CD14-positive monocyte (primary cell): ENCODE results near the gene BDH1. TPM values are rescaled to one million over a fixed set of nuclear protein-coding genes. Genes with fewer than 3 reads are reported as not detected.

ENCODE experiments used
- DNase-seq, 3 donors: peaks; one replicate each; pipeline ENCODE4 v3.0.0-alpha.2; 2011 to 2022
- H2AFZ ChIP-seq: 2 replicates; pipeline ENCODE4 v1.6.0; 2012; ENCODE audit warnings: mild to moderate bottlenecking, low read depth, low read length, inconsistent platforms; ENCODE audit not compliant: insufficient read depth, poor library complexity, severe bottlenecking
- H3K27ac ChIP-seq, 2 donors: 1 replicate in 1 of 2; 2 replicates in 1 of 2; pipeline ENCODE4 v1.5.1; 2012 to 2013; ENCODE audit warnings: low read length in 2 of 2, control low read depth in 1 of 2, inconsistent platforms in 1 of 2, low read depth in 1 of 2, mild to moderate bottlenecking in 1 of 2
- H3K27me3 ChIP-seq, 2 donors: one replicate each; pipeline versions ENCODE4 v1.6.0 to v1.6.1; 2011 to 2013; ENCODE audit warnings: low read length in 2 of 2; ENCODE audit not compliant: control insufficient read depth in 2 of 2, insufficient read depth in 2 of 2
- H3K36me3 ChIP-seq, 2 donors: replicated peaks in 1 of 2; 1 replicate in 1 of 2; 2 replicates in 1 of 2; pipeline versions ENCODE4 v1.5.1 to v1.6.1; 2012 to 2013; ENCODE audit warnings: low read length in 2 of 2, control low read depth in 1 of 2, inconsistent platforms in 1 of 2, mild to moderate bottlenecking in 1 of 2; ENCODE audit not compliant: insufficient read depth in 2 of 2, control insufficient read depth in 1 of 2
- H3K4me1 ChIP-seq, 2 donors: 1 replicate in 1 of 2; 2 replicates in 1 of 2; pipeline versions ENCODE4 v1.5.1 to v1.6.1; 2012 to 2013; ENCODE audit warnings: low read length in 2 of 2, control low read depth in 1 of 2, inconsistent platforms in 1 of 2, mild to moderate bottlenecking in 1 of 2, moderate library complexity in 1 of 2; ENCODE audit not compliant: insufficient read depth in 2 of 2, control insufficient read depth in 1 of 2
- H3K4me2 ChIP-seq: replicated peaks from 2 replicates; pipeline ENCODE3; 2012; ENCODE audit warnings: low read length, moderate library complexity, mild to moderate bottlenecking; ENCODE audit not compliant: poor library complexity, severe bottlenecking; ENCODE audit errors: extremely low read depth
- H3K4me3 ChIP-seq, 3 experiments: fragments of 200-600 bp in 1 of 3; sonication (generic) in 1 of 3; replicated peaks in 1 of 3; 1 replicate in 2 of 3; 2 replicates in 1 of 3; pipeline ENCODE4 v1.5.1; 2011 to 2013; ENCODE audit warnings: low read length in 3 of 3, mild to moderate bottlenecking in 3 of 3, control low read depth in 2 of 3, low read depth in 2 of 3, inconsistent platforms in 1 of 3, moderate library complexity in 1 of 3
- H3K79me2 ChIP-seq: 2 replicates; pipeline ENCODE4 v1.6.0; 2012; ENCODE audit warnings: mild to moderate bottlenecking, control low read depth, inconsistent platforms, low read length, moderate library complexity; ENCODE audit not compliant: insufficient read depth
- H3K9ac ChIP-seq: 2 replicates; pipeline ENCODE4 v1.6.0; 2017; ENCODE audit warnings: low read length, mild to moderate bottlenecking; ENCODE audit not compliant: insufficient read depth, poor library complexity, severe bottlenecking
- H3K9me3 ChIP-seq, 2 donors: replicated peaks in 1 of 2; 1 replicate in 1 of 2; 2 replicates in 1 of 2; pipeline versions ENCODE4 v1.5.1 to v1.6.1; 2012 to 2013; ENCODE audit warnings: low read length in 2 of 2, control low read depth in 1 of 2; ENCODE audit not compliant: control insufficient read depth in 1 of 2, insufficient read depth in 1 of 2
- H4K20me1 ChIP-seq: 2 replicates; pipeline ENCODE4 v1.6.0; 2012; ENCODE audit warnings: mild to moderate bottlenecking, low read length, control low read depth, moderate library complexity; ENCODE audit not compliant: insufficient read depth
- H3K27ac Mint-ChIP-seq, 7 donors: one replicate each; pipeline ENCODE4 v1.8.0; 2020; ENCODE audit warnings: mild to moderate bottlenecking in 7 of 7, mixed read lengths in 7 of 7, moderate library complexity in 6 of 7, inconsistent platforms in 2 of 7
- H3K27me3 Mint-ChIP-seq, 3 donors: one replicate each; pipeline ENCODE4 v1.8.0; 2021 to 2022; ENCODE audit warnings: low read depth in 3 of 3, mild to moderate bottlenecking in 3 of 3, mixed read lengths in 3 of 3, moderate library complexity in 3 of 3, inconsistent platforms in 1 of 3
- H3K36me3 Mint-ChIP-seq, 2 donors: one replicate each; pipeline ENCODE4 v1.8.0; 2020; ENCODE audit warnings: mixed read lengths in 2 of 2, inconsistent platforms in 1 of 2, mild to moderate bottlenecking in 1 of 2
- H3K4me1 Mint-ChIP-seq: one replicate; pipeline ENCODE4 v1.8.0; 2020; ENCODE audit warnings: mild to moderate bottlenecking, mixed read lengths
- H3K4me3 Mint-ChIP-seq, 2 donors: one replicate each; pipeline ENCODE4 v1.8.0; 2020; ENCODE audit warnings: mild to moderate bottlenecking in 2 of 2, mixed read lengths in 2 of 2, moderate library complexity in 1 of 2
- H3K9me3 Mint-ChIP-seq, 7 donors: one replicate each; pipeline ENCODE4 v1.8.0; 2020 to 2022; ENCODE audit warnings: mixed read lengths in 7 of 7, mild to moderate bottlenecking in 6 of 7, moderate library complexity in 6 of 7, inconsistent platforms in 2 of 7
- CTCF ChIP-seq: fragments of 200-600 bp; IDR thresholded peaks from one replicate; pipeline ENCODE4 v1.8.0; 2022; ENCODE audit warnings: antibody characterized with exemption, mild to moderate bottlenecking
- WGBS: methylation state at CpG from one replicate; pipeline ENCODE4 v1.1.5; 2013; ENCODE audit warnings: missing lambda C conversion rate; ENCODE audit not compliant: insufficient coverage; 5-methylcytosine and 5-hydroxymethylcytosine counted together
- intact Hi-C, 2 donors: fragments of 100-400 bp; cut with micrococcal nuclease; formaldehyde crosslinking; loops; one replicate each; pipeline versions ENCODE4 v1.15.0 to v1.15.1; 2023
- polyA plus RNA-seq, 3 donors: library from polyadenylated mRNA; depleted of rRNA in 1 of 3; unstranded in 2 of 3; stranded (reverse) in 1 of 3; fragments of 300-500 nt in 2 of 3; fragments of >200 nt in 1 of 3; fragmentation: Illumina TruSeq in 2 of 3; gene quantifications; 1 replicate in 2 of 3; 2 replicates in 1 of 3; pipeline ENCODE4 v1.2.3, GENCODE V29; 2012 to 2021

BDH1 gene
- polyA plus RNA-seq, 3 donors, result 2.8 to 5.3 (median 5.2) TPM

- Mint-ChIP-seq H3K9me3 (no peaks in the 10 kb centered on the region), H3K36me3 (no peaks in the 10 kb centered on the region), H3K27ac (no peak overlapping the region), H3K27me3 (peaks cover 1 to 6% (median 2%) of the 10 kb centered on the region in 3 donors), H3K4me1 (peaks cover 4% of the 10 kb centered on the region), H3K4me3 (no peak overlapping the region)
- Histone ChIP-seq H3K4me1 (no peaks in the 10 kb centered on the region), H3K27me3 (no peaks in the 10 kb centered on the region), H3K4me2 (no peak overlapping the region), H3K4me3 (no peak overlapping the region), H3K9ac (no peak overlapping the region), H3K27ac (no peak overlapping the region), H3K9me3 (no peaks in the 10 kb centered on the region), H3K36me3 (no peaks in the 10 kb centered on the region), H4K20me1 (no peaks in the 10 kb centered on the region), H3K79me2 (no peaks in the 10 kb centered on the region), H2AFZ (no peak overlapping the region)
- TF ChIP-seq CTCF, result no peak
- no peak for DNase-seq
- WGBS, result 87% methylated on average over 13 of the region's 18 CpGs
- intact Hi-C loops, result no loop called here
Observed at GRCh38 chr3:197592361-197593045, 36.7 kb upstream of the BDH1 start.

- no peaks in the 10 kb centered on the region for H3K36me3 ChIP-seq
- H3K27ac ChIP-seq, result no peak overlapping the region
- H3K27me3 Mint-ChIP-seq, result peaks cover 1 to 6% (median 2%) of the 10 kb centered on the region in 3 donors
- H3K9ac ChIP-seq, result no peak overlapping the region
- no peaks in the 10 kb centered on the region for H3K4me1 ChIP-seq
- no peaks in the 10 kb centered on the region for H3K9me3 Mint-ChIP-seq
- peaks cover 6% of the 10 kb centered on the region for H3K4me1 Mint-ChIP-seq
- no peak overlapping the region for H3K27ac Mint-ChIP-seq
- intact Hi-C loops, result no loop called here
- WGBS, result 94% methylated on average over 5 of the region's 6 CpGs
- H3K9me3 ChIP-seq, result no peaks in the 10 kb centered on the region
- no peak overlapping the region for H3K4me2 ChIP-seq
- no peaks in the 10 kb centered on the region for H3K27me3 ChIP-seq
- no peak overlapping the region for H2AFZ ChIP-seq
- no peak for DNase-seq
- H4K20me1 ChIP-seq, result no peaks in the 10 kb centered on the region
- no peak overlapping the region for H3K4me3 Mint-ChIP-seq
- no peaks in the 10 kb centered on the region for H3K36me3 Mint-ChIP-seq
- TF ChIP-seq CTCF, result no peak
- H3K4me3 ChIP-seq, result no peak overlapping the region
- no peaks in the 10 kb centered on the region for H3K79me2 ChIP-seq
Observed at GRCh38 chr3:197591816-197592215, 36.0 kb upstream of the BDH1 start.
